K562 (cell line): ENCODE measurements around the gene GPATCH2.

ENCODE experiments used
- ATF2 ChIP-seq: sonication (generic); formaldehyde crosslinking; IDR thresholded peaks from 2 replicates; pipeline ENCODE4 v1.8.1; 2022; ENCODE audit warnings: missing genetic modification reagents
- CTCF ChIP-seq, 3 experiments: IDR thresholded peaks in 2 of 3; conservative IDR thresholded peaks in 1 of 3; 2 replicates each; pipeline ENCODE4 v1.5.1; 2011 to 2012; ENCODE audit warnings: low read length in 3 of 3, mild to moderate bottlenecking in 3 of 3, control low read depth in 2 of 3, improper control_type of control experiment in 1 of 3, inconsistent platforms in 1 of 3, low read depth in 1 of 3, mixed read lengths in 1 of 3, moderate library complexity in 1 of 3; ENCODE audit not compliant: insufficient read depth in 2 of 3

- TF ChIP-seq ATF2 (CRISPR knock-in tag) (no peak), CTCF (IDR thresholded peaks at IDR 0.05 in 2 of 3, conservative IDR thresholded peaks at IDR 0.05 in 1 of 3; ENCODE audit: insufficient read depth in 2 of 3, low read depth in 1 of 3, low read length in 3 of 3) (no peak)
Measured at GRCh38 chr1:217379336-217379735, 251.6 kb downstream of the GPATCH2 start.
